ENCODE data around the gene PAGE4.

- TF ChIP-seq CTCF (IDR thresholded peaks at IDR 0.05; ENCODE audit: insufficient read depth, low read length, poor library complexity, severe bottlenecking) = no peak
- no peak for TF ChIP-seq EZH2phosphoT487 (conservative IDR thresholded peaks at IDR 0.05; ENCODE audit: low read length)
Measured at GRCh38 chrX:49860867-49861535, 31.9 kb downstream of the PAGE4 start.
